Posterior cingulate gyrus (tissue), 11 donors: ENCODE results near the gene PAXIP1.

ENCODE experiments used
- DNase-seq, 10 donors: peaks; one replicate each; pipeline versions ENCODE4 v3.0.0 to v3.0.0-alpha.2; 2020 to 2021; ENCODE audit warnings: mixed read lengths in 3 of 10
- intact Hi-C: fragments of 100-400 bp; cut with DNase I; formaldehyde crosslinking; loops from one replicate; pipeline ENCODE4 v1.15.1; 2023

Gene PAXIP1

GRCh38 chr7:154914996-154915380 lies 87.9 kb downstream of the PAXIP1 start:
- peak in 1 of 10 donors; percentile 80 for DNase-seq
- intact Hi-C loops = loop anchor here (5.0 to 10.0 kb wide), 2 partner anchors 83 to 850 kb away; no protein-coding TSS in a partner anchor

GRCh38 chr7:154914308-154914995 lies 88.5 kb downstream of the PAXIP1 start:
- intact Hi-C loops = loop anchor here (5.0 to 10.0 kb wide), 2 partner anchors 82 to 850 kb away; no protein-coding TSS in a partner anchor
- peak in 1 of 10 donors; percentile 71 for DNase-seq

DNA sequence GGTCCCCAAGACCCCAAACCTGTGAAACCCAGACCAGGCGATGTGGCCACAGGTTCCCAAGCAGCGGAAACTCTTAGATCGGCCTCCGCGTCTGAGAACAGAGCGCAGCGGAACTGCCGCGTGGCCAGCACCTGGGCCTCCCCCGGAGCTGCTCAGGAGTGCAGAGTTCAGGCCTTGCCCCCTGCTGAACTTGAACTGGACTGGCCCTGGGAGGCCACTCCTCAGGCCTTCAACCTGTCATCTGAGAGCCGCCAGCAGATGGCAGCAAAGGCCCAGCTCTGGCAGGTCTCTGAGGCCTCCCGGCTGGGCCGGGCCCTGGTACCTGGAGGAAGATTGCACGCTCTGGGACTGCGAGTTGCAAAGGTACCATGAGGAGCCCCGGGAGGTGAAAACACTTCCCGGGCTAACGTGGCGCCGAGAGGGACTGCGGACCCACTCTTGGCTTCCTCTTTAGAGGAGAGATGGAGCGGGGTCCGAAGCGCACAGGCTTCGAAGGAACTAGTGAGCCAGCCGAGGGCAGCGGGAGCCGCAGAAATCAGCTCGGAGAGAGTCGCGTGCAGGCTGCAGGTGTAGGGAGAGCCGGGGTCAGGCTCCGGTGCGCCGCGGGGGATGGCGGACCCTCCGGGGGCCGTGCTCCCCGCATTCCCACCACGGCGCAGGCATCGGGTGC lies 89.2 kb downstream of the PAXIP1 start:
- peak; percentile 78 to 98 (median 92) for DNase-seq
- intact Hi-C loops = loop anchor here (5.0 to 10.0 kb wide), 2 partner anchors 81 to 851 kb away; no protein-coding TSS in a partner anchor

- intact Hi-C loops = loop anchor here (5.0 to 10.0 kb wide), 2 partner anchors 81 to 852 kb away; no protein-coding TSS in a partner anchor
- peak in 1 of 10 donors; percentile 73 for DNase-seq
Observed at GRCh38 chr7:154912871-154913637, 89.9 kb downstream of the PAXIP1 start.

DNA sequence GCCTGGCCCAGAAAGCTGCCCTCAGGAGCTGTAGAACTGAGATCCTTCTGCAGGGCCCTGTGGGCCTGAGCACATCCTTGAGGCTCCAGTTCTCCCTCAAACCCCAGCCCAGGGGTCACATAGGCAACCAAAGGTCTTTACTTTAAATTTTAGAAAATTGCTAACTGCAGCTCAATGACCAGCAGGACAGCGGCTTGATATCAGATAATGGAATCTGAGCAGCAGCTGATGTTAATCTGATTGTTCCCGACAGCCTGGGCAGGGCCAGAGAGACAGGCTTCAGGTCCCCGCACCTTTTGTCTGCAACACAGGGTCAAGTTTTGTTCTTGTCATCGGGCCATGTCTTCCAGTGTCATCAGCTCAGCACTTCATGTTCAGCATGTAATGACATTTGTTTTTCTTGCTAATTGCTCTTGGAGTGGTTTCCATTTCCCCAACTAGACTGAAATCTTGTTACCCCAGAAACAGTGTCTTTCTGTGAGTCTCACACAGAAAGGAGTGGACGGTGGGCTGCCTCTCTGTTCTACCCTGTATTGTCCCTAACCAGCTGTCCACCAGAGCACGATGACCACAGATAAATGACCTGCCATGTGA lies 91.0 kb downstream of the PAXIP1 start:
- intact Hi-C loops = loop anchor here (5.0 to 10.0 kb wide), 2 partner anchors 80 to 853 kb away; no protein-coding TSS in a partner anchor
- no peak for DNase-seq

GRCh38 chr7:154911411-154911810 lies 91.5 kb downstream of the PAXIP1 start:
- intact Hi-C loops = loop anchor here (5.0 to 10.0 kb wide), 2 partner anchors 79 to 853 kb away; no protein-coding TSS in a partner anchor
- DNase-seq = no peak

- intact Hi-C loops = loop anchor here (5.0 to 10.0 kb wide), 2 partner anchors 79 to 854 kb away; no protein-coding TSS in a partner anchor
- DNase-seq = no peak
Observed at GRCh38 chr7:154910977-154911376, 91.9 kb downstream of the PAXIP1 start.

GRCh38 chr7:154910125-154910524 lies 92.8 kb downstream of the PAXIP1 start:
- no peak for DNase-seq
- intact Hi-C loops = loop anchor here (5.0 to 10.0 kb wide), 2 partner anchors 78 to 855 kb away; no protein-coding TSS in a partner anchor

DNA sequence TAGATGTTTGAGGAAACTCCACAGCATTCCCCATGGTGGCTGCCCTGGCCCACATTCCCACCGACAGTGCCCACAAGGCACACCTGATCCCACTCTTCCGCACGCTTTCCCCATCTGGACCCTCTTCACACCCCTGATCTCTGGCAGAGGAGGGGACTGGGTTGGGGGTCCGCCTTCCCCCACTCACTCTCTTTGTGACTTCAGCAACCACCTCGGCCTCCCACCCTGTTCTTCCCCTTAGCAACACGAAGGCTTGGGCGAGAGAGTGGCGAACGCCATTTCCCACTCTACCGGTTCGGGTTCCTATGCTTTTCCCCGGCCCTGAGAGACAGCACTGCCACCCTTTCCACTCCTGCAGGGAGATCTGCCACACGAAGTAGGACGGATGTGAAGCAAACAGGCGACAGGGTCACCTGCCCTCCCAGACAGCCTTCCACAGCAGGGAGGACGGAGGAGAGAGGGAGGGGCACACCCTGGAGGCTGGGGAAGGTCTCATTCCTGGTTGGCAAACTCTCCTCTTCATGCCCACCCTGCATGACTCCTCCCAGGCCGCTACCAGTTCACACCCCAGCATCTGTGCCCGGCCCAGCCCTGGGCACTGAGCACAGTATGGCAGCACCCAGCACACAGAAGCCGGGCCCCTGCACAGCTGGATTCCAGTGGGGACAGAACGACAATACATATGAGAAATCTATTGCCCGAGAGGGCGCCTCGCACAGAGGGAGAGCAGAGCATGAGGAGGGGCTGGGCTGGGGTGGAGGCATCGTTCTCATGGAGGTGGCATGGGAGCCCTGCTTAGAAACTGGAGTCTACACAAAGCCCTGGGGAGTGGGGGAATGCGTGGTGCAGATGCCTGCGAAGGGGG lies 93.5 kb downstream of the PAXIP1 start:
- intact Hi-C loops = loop anchor here (5.0 to 10.0 kb wide), 2 partner anchors 77 to 855 kb away; no protein-coding TSS in a partner anchor
- DNase-seq = peak in 1 of 10 donors; percentile 5

GRCh38 chr7:154907651-154908620 lies 95.0 kb downstream of the PAXIP1 start:
- intact Hi-C loops = no loop called here
- peak in 1 of 10 donors; percentile 2 for DNase-seq

DNA sequence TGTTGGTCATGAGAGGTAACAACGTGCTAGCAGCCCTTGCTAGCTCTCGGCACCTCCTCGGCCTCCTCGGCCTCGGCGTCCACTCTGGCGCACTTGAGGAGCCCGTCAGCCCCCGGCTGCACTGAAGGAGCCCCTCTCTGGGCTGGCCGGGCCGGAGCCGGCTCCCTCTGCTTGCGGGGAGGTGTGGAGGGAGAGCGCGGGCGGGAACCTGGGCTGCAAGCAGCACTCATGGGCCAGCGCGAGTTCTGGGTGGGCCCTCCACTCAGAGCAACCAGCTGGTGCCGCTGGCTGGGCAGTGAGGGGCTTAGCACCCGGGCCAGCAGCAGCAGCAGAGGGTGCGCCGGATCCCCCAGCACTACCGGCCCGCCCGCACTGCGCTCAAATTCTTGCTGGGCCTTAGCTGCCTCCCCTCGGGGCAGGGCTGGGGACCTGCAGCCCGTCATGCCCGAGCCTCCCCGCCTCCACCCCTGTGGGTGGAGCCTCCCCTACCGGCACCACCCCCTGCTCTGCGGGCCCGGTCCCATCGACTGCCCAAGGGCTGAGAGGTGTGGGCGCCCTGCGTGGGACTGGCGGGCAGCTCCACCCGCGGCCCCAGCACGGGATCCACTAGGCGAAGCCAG lies 96.1 kb downstream of the PAXIP1 start:
- peak in 1 of 10 donors; percentile 6 for DNase-seq
- intact Hi-C loops = no loop called here

DNA sequence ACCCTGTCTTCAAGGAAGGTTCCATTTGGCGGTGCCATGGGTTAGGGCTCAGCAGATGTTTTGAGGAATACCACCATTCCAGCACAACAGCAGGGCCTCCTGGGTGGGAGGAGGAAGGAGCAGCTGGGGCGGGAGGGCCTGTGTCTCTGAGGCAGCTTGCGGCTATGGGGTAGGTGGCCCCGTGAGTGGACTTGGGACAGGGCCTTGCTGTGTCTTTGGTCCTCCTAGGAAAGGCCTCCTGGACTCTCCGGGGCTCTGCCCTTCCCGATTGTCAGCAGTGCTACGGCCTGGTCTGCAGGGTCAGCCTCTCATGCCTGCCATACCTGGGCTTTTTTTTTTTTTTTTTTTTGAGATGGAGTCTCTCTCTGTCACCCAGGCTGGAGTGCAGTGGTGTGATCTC lies 96.7 kb downstream of the PAXIP1 start:
- intact Hi-C loops = no loop called here
- no peak for DNase-seq

GRCh38 chr7:154905615-154906014 lies 97.3 kb downstream of the PAXIP1 start:
- intact Hi-C loops = no loop called here

DNA sequence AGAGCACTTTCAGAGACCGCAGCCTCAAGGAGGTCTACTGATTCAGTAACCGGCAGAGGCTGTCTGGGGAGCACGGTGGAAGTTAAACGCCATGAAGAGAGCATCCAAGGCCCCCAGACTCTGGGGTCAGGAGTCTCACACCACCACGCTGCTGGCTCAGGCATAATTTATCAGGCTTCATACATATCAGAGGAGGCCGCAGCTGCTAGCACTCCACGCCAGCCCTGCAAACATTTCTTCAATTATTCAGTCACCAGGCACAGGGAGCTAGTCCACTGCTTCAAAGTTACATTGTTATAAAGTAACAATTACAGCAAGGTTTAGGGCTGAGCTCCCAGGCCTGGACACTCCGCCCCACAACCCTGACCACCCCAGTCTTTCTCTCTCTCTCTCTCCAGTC lies 97.8 kb downstream of the PAXIP1 start:
- intact Hi-C loops = no loop called here
- DNase-seq = no peak

More at GRCh38 chr7:154905615-154906014, 97.3 kb downstream of the PAXIP1 start:
- DNase-seq = no peak

- intact Hi-C loops = no loop called here
- peak in 1 of 10 donors; percentile 45 for DNase-seq
Observed at GRCh38 chr7:154903083-154903731, 99.7 kb downstream of the PAXIP1 start.

- peak in 2 of 10 donors; percentile 32 to 43 for DNase-seq
- intact Hi-C loops = no loop called here
Observed at GRCh38 chr7:154902600-154903082, 100.3 kb downstream of the PAXIP1 start.

- intact Hi-C loops = no loop called here
- DNase-seq = no peak
Observed at GRCh38 chr7:154899862-154900261, 103.1 kb downstream of the PAXIP1 start.
